ENCODE measurements around the gene KLF2.

The KLF2 gene

GRCh38 chr19:16363852-16364230, 39.2 kb downstream of the KLF2 start:
- DNase-seq (ENCODE audit: low read depth): no peak
- TF ChIP-seq CTCF (IDR thresholded peaks at IDR 0.05; ENCODE audit: insufficient read depth, low read depth, low read length, missing control alignments): no peak
- no peak overlapping the region for H3K4me3 ChIP-seq (ENCODE audit: low read depth, low read length)

- no peak for TF ChIP-seq CTCF (IDR thresholded peaks at IDR 0.05; ENCODE audit: insufficient read depth, low read depth, low read length, missing control alignments)
- no peak overlapping the region for H3K4me3 ChIP-seq (ENCODE audit: low read depth, low read length)
- no peak for DNase-seq (ENCODE audit: low read depth)
Observed at GRCh38 chr19:16364231-16364865, 39.7 kb downstream of the KLF2 start.

- no peak for TF ChIP-seq CTCF (IDR thresholded peaks at IDR 0.05; ENCODE audit: insufficient read depth, low read depth, low read length, missing control alignments)
- H3K4me3 ChIP-seq (ENCODE audit: low read depth, low read length): no peak overlapping the region
- DNase-seq (ENCODE audit: low read depth): no peak
Observed at GRCh38 chr19:16365300-16365996, 40.8 kb downstream of the KLF2 start.

GRCh38 chr19:16366056-16366432, 41.4 kb downstream of the KLF2 start:
- no peak for TF ChIP-seq CTCF (IDR thresholded peaks at IDR 0.05; ENCODE audit: insufficient read depth, low read depth, low read length, missing control alignments)
- H3K4me3 ChIP-seq (ENCODE audit: low read depth, low read length): peak overlapping the region; percentile 8; the same call in 1 of the 2 replicates
- DNase-seq (ENCODE audit: low read depth): no peak

- no peak for TF ChIP-seq CTCF (IDR thresholded peaks at IDR 0.05; ENCODE audit: insufficient read depth, low read depth, low read length, missing control alignments)
- DNase-seq (ENCODE audit: low read depth): peak; percentile 92
- H3K4me3 ChIP-seq (ENCODE audit: low read depth, low read length): peak overlapping the region; percentile 42
Observed at GRCh38 chr19:16366433-16367260, 42.0 kb downstream of the KLF2 start.

GRCh38 chr19:16367261-16367683, 42.6 kb downstream of the KLF2 start:
- no peak for TF ChIP-seq CTCF (IDR thresholded peaks at IDR 0.05; ENCODE audit: insufficient read depth, low read depth, low read length, missing control alignments)
- DNase-seq (ENCODE audit: low read depth): peak; percentile 94
- H3K4me3 ChIP-seq (ENCODE audit: low read depth, low read length): peak overlapping the region; percentile 42
